GM19455 (cell line): Measurements from ENCODE around the gene MIPEP.

Experiments used
- ATAC-seq: cut with Tn5 transposase; IDR thresholded peaks from one replicate; pipeline ENCODE4 v1.9.1; 2021; ENCODE audit not compliant: unreplicated experiment

MIPEP gene

GRCh38 chr13:23855360-23855759 is 33.8 kb downstream of the MIPEP start:
- ATAC-seq = no peak

DNA sequence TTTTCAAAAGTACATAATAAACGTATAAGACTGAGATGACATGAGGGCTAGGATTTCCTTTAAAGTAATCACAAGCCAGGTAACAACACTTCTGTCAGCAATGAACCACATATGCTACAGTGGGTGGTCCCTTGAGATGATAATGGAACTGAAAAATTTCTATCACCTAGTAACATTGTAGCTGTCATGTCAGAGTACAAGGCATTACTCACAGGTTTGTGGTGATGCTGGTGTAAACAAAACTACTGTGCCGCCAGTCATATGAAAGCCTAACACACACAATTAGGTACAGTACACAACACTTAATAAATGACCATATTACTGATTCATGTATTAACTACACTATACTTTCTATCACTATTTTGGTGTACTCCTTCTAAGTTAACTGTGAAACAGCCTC is 36.8 kb downstream of the MIPEP start:
- no peak for ATAC-seq

DNA sequence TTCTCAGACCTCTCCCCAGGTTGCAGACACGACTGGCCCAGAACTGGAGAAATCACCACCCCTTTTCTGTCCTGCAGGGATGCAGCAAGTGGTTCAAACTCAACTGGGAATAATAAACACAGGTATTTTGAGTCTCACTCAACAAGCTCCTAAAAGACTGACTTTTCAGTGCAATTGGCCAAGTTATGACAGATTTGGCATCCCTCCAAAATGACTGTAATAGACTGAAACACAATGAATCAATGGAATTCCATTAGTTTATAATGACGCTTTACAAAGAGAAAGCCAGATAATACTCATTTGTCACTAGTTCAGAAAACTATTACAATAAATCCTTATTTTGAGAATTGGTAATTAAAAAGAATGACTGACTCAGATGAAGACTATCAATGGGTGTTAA is 38.1 kb downstream of the MIPEP start:
- no peak for ATAC-seq

GRCh38 chr13:23850134-23850533 is 39.1 kb downstream of the MIPEP start:
- no peak for ATAC-seq

DNA sequence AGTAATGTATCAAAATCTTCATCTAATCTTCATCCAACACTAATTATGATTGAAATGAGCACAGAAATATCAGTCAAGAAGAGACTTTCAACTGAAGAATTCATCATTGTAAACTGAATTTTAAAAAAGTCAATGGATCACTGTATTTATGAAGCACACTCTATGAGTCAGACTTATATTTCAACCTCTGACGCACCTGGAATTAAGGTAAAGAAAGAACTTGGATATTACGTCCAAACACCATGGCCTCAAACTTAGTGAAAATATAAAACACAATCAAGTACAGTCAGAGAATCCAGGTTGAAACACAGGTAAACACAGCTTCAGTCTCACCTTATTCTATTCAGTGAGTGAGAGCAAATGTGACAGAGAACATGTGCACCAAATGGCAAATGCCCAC is 39.5 kb downstream of the MIPEP start:
- no peak for ATAC-seq

DNA sequence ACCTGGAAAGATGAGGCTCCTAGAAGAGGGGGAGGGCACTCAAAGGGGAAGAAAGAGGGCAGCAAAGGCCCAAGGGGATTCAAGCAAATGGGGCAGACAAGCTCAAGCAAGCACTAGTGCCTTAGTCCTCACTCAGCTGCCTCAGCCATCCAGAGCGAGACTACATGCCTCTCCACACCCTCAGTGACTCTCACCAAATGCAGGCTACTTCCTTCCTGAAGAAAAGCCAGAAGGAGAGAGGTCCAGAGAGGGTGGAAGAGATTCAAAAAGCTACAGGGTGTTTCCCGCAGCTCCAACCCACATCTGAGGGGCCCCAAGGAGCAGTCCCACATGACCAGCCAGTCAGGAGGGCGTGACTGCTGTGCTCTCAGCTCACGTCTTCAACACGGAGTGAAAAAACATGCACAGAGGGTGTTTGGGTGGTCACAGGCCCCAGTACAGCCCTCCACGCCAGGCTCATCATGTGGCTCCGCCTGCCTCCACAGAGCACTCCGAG is 40.5 kb downstream of the MIPEP start:
- ATAC-seq = no peak

GRCh38 chr13:23848019-23848418 is 41.2 kb downstream of the MIPEP start:
- no peak for ATAC-seq

- no peak for ATAC-seq
These were observed 41.7 kb downstream of the MIPEP start for GRCh38 chr13:23847497-23847896.

DNA sequence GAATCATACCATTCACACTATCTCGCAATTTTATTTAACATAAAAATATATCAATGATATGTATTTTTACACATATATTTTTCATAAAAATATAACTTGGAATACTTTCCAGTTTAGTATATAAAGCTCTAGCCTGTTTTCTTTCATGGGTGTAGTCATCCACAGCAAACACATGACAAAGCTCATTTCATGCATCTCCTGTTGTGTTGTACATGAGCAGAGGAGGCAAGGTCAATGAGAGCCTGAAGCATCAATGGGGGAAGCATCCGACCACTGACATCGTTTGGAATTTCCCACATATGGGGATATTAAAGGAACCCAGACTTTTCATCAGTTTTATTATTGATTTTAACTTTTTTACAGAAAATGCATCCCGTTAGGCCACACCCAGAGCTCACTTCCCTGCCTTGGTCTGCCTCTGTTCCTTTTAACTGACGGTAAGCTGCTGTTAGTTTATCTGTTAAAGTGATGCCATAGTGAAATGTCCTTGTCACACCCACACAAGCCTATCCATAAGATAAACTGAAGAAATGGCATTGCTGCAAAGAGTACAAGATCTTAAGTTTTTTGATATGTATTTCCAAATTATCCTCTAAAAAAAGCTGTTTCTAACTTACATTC is 44.0 kb downstream of the MIPEP start:
- no peak for ATAC-seq

DNA sequence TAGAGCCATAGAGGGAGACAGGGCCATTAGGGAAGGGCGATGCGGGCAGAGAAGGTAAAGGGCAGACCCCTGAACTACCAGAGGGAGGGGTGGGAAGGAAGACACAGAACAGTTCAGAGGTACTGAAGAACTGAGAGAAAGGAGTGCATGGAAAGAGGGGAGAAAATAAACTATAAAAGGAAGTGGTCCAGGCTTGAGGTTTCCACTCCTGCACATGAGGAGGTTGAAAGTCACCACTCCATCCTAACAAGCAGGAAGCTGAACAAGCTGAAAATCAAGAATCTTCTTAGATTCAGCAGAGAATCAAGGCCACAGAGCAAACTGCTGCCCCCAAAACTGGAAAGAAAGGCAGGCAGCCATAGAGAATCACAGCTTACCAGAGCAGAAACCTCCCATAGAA is 45.1 kb downstream of the MIPEP start:
- ATAC-seq = no peak

- no peak for ATAC-seq
These were observed 45.8 kb downstream of the MIPEP start for GRCh38 chr13:23843436-23843835.

DNA sequence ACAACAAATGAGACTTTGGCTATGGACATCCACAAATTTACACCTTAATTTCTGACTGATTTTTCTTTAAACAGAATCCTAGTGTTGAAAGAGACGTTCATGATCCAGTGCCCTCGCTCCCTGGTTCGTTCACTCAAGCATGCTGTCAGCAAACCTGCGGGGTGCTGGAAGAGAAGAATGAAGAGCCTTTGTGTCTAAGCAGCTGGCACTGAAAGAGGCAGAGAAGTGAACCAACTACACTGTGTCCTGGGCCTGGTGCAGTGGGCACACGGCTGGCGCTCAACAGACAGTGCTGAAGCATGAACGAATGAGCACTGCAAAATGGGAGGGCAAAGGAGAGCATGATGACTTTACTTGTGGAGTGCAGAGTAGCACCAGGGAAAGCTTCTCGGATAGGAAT is 46.8 kb downstream of the MIPEP start:
- no peak for ATAC-seq

DNA sequence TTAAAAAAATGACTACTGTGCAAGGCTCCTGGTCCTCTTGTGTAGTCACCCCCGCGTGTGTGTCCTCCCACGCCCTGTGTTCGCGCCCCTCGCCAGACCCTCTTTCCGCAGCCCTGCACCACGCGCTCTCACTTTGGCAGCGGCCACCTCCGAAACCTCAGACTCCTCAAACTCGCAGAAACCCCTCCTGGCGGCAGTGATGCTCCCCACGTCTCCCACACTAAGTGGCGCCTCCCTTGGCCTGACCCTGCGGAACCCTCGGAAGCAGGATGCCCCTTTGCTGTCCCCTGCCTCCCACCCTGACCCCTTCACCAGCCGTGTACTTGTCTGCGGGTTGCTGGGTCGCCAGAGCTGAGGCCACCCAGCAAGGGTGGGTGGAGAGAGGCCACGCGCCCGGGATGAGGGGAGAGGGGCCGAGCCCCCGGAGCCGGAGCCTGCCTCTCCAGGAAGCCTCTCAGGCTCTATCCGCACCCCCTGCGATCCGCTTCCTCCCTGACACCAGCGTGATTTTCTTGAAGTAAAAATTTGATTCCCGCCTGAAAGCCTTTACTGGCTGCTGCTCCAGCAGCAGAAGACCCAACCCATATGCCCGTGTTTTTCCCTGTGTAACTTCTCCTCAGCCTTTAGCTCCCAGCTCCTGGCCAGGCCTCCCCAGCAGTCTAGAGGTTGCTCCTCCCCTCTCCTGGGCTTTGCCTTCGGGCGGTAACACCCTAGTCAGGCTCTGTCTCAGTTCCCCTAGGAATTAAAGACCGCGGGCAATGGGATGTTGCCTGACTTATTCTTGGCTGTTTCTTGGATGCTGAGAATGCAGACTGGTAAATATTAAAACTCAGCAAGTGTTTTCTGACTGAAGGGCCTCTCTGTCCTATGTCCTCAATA is 55.2 kb downstream of the MIPEP start:
- no peak for ATAC-seq

- no peak for ATAC-seq
These were observed 60.3 kb downstream of the MIPEP start for GRCh38 chr13:23828866-23829265.

DNA sequence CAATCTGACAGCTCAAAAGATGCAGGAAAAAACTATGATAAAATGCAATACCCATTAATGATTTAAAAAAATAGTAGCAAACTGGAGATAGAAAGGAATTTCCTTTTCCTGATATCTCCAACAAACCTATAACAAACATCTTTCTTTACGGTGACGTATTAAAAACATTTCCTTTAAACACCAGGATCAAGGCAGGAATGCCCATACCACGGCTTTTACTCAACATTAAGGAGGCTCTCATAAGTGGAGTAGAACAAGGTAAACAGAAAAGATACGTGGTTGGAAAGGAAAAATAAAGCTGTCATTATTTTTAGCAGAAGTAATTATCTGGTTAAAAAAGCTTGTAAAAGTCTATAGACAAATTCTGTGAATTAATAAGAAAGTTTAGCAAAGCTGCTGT is 61.1 kb downstream of the MIPEP start:
- ATAC-seq = no peak

DNA sequence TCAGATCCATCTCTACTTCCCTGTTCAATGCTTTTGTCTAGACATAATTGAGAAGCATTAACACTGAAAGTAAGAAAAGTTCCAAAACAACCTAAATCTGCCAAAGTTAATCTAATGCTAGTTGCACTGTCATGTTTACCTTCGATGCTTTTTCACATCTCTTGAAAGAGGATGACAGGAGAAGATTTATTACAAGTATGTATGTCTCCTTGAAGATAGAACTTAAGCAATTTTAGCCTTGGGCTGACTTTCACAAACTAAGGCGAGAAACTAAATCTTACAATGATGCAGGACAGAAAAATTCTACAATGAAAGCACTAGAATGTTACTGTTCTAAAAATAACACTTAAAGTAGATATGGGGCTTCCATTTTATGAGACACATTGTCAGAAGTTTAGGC is 64.0 kb downstream of the MIPEP start:
- no peak for ATAC-seq

DNA sequence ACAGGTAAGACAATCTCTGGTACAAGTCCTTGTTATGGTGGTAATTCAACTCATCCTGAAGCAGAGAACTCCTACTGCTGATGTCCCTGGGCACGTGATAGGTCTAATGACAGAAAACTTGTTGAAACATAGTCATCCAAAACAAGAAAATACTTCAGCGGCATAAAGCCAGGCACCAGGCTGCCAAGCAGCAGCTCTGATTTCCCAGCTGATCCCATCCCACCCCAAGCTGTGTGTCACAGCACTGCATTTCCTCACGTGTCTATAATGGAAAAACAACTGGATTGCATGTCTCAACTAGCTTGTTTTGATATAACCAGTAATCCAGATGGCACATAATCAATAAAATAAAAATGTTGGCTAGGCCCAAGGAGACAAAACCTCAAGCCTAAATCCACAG is 64.8 kb downstream of the MIPEP start:
- ATAC-seq = no peak

GRCh38 chr13:23822252-23822824 is 66.9 kb downstream of the MIPEP start:
- no peak for ATAC-seq

DNA sequence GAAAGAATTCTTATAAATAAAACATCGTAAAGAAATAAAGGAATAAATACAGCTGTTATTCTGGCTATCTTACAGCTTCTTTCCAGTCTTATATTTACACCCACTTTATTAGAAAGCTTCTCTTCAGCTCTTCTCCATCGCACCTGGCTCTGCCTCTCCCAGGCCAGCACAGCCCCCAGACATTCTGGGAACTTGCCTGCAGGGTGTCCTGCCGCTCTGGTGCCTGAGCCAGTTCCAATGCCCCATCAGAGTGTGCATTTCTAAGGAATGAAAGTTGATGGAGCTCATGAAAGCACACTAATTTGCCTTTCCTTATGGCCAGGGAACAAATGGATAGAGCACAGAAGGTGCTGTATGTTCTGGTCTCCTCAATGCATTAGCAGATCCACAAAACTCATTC is 68.7 kb downstream of the MIPEP start:
- no peak for ATAC-seq

GRCh38 chr13:23817830-23818229 is 71.4 kb downstream of the MIPEP start:
- ATAC-seq = no peak

DNA sequence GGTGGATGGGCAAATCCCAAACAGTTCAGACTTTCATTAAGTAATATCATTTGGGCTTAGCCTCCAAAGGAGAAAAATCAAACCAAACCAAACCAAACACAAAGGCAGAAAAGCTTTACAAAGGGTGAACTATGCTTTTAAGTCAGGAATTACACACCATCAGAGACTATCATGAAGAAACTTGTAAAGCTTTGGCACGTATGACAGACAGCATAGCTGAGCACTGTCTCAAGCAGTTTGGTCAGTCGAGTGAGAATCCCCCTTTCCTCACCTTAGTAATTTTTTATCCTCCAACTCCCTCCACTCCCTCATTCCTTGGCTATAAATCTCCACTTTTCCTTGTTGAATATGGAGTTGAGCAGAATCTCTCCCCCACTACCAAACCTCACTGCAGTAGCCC is 72.1 kb downstream of the MIPEP start:
- ATAC-seq = no peak

- no peak for ATAC-seq
These were observed 75.6 kb downstream of the MIPEP start for GRCh38 chr13:23813635-23814034.
